Trophoblast cell (in vitro differentiated cells and primary cell): ENCODE measurements around the gene SMARCD1.
A peak's percentile ranks its signal among the peaks of the same experiment; 100 is the strongest.

ENCODE experiments used
- DNase-seq, 2 donors: peaks; one replicate each; pipeline ENCODE4 v3.0.0-alpha.2; 2016
- H2AFZ ChIP-seq: 2 replicates; pipeline ENCODE4 v1.6.1; 2013; ENCODE audit warnings: low read length, moderate library complexity, mild to moderate bottlenecking; ENCODE audit not compliant: insufficient read depth, poor library complexity
- H2AK5ac ChIP-seq: 2 replicates; pipeline ENCODE4 v1.6.1; 2013; ENCODE audit warnings: mild to moderate bottlenecking, low read length
- H2BK120ac ChIP-seq: 2 replicates; pipeline ENCODE4 v1.6.1; 2013; ENCODE audit warnings: low read length, mild to moderate bottlenecking, moderate library complexity; ENCODE audit not compliant: insufficient read depth, poor library complexity
- H2BK12ac ChIP-seq: 2 replicates; pipeline ENCODE4 v1.6.1; 2013; ENCODE audit warnings: mild to moderate bottlenecking, low read length, moderate library complexity
- H2BK5ac ChIP-seq: 2 replicates; pipeline ENCODE4 v1.6.1; 2013; ENCODE audit warnings: low read length, low read depth, moderate library complexity, mild to moderate bottlenecking; ENCODE audit not compliant: poor library complexity
- H3K14ac ChIP-seq: 2 replicates; pipeline ENCODE4 v1.6.1; 2013; ENCODE audit warnings: mild to moderate bottlenecking, low read length
- H3K18ac ChIP-seq: 2 replicates; pipeline ENCODE4 v1.6.1; 2013; ENCODE audit warnings: mild to moderate bottlenecking, low read length
- H3K23ac ChIP-seq: 2 replicates; pipeline ENCODE4 v1.6.1; 2013; ENCODE audit warnings: low read length
- H3K27ac ChIP-seq: 2 replicates; pipeline ENCODE4 v1.5.1; 2013; ENCODE audit warnings: low read depth, mild to moderate bottlenecking, inconsistent platforms, low read length, moderate library complexity
- H3K27me3 ChIP-seq: 2 replicates; pipeline ENCODE4 v1.6.1; 2013; ENCODE audit warnings: inconsistent platforms, mild to moderate bottlenecking, low read length, moderate library complexity; ENCODE audit not compliant: insufficient read depth
- H3K36me3 ChIP-seq, 2 experiments: 1 replicate in 1 of 2; 2 replicates in 1 of 2; pipeline ENCODE4 v1.6.1; 2013; ENCODE audit warnings: low read length in 2 of 2, mild to moderate bottlenecking in 2 of 2, moderate library complexity in 1 of 2; ENCODE audit not compliant: insufficient read depth in 2 of 2, control insufficient read depth in 1 of 2
- H3K4ac ChIP-seq: 2 replicates; pipeline ENCODE4 v1.6.1; 2013; ENCODE audit warnings: low read depth, mild to moderate bottlenecking, low read length, moderate library complexity
- H3K4me1 ChIP-seq, 2 experiments: 1 replicate in 1 of 2; 2 replicates in 1 of 2; pipeline ENCODE4 v1.6.1; 2013; ENCODE audit warnings: low read length in 2 of 2, mild to moderate bottlenecking in 2 of 2, moderate library complexity in 1 of 2; ENCODE audit not compliant: insufficient read depth in 2 of 2, control insufficient read depth in 1 of 2
- H3K4me2 ChIP-seq: 2 replicates; pipeline ENCODE4 v1.6.1; 2013; ENCODE audit warnings: inconsistent platforms, mild to moderate bottlenecking, low read length, moderate library complexity
- H3K4me3 ChIP-seq: 2 replicates; pipeline ENCODE4 v1.5.1; 2013; ENCODE audit warnings: mild to moderate bottlenecking, low read depth, low read length, inconsistent platforms
- H3K79me1 ChIP-seq: one replicate; pipeline ENCODE4 v1.6.1; 2013; ENCODE audit warnings: low read length
- H3K79me2 ChIP-seq: 2 replicates; pipeline ENCODE4 v1.6.1; 2013; ENCODE audit warnings: low read length, mild to moderate bottlenecking; ENCODE audit not compliant: control insufficient read depth, insufficient read depth, poor library complexity
- H3K9ac ChIP-seq: 2 replicates; pipeline ENCODE4 v1.6.1; 2013; ENCODE audit warnings: mild to moderate bottlenecking, low read length
- H3K9me3 ChIP-seq: 2 replicates; pipeline ENCODE4 v1.6.1; 2013; ENCODE audit warnings: low read depth, mild to moderate bottlenecking, control low read depth, inconsistent platforms, low read length; ENCODE audit not compliant: insufficient read depth
- H4K12ac ChIP-seq: 2 replicates; pipeline ENCODE4 v1.6.1; 2013; ENCODE audit warnings: low read depth, mild to moderate bottlenecking, low read length, moderate library complexity
- H4K8ac ChIP-seq: 2 replicates; pipeline ENCODE4 v1.6.1; 2013; ENCODE audit warnings: low read depth, mild to moderate bottlenecking, low read length, moderate library complexity
- H4K91ac ChIP-seq: one replicate; pipeline ENCODE4 v1.6.1; 2013; ENCODE audit warnings: low read depth, mild to moderate bottlenecking, low read length, moderate library complexity
- WGBS: extraction: QIAGEN DNeasy Blood & Tissue Kit; methylation state at CpG from one replicate; pipeline ENCODE4 v1.1.7; 2013; ENCODE audit warnings: missing lambda C conversion rate; ENCODE audit not compliant: insufficient read length, insufficient coverage; ENCODE audit errors: extremely low coverage; 5-methylcytosine and 5-hydroxymethylcytosine counted together

Gene SMARCD1

DNA sequence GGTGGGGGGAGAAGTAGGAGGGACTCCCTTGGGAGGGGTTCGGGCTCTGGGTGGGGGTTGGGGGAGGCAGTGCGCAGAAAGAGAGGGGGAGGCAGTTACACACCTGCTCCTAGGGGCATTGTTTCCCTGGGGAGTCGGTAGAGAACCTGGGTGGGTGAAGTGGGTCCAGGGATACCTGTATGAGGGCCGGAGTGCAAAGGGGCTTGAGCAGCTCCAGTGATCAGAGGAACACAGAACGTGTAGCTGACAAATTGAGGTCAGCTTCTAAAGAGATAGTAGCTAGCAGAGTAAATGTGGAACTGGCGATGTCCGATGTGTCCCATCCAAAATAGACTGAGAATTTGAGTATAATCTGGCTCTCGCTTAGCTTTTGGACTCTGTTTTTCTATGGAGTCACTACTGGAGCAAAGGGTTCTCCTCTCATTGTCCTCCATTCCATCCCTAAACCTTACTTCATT, 502 bp downstream of the SMARCD1 start:
- H2AK5ac ChIP-seq: no peak overlapping the region
- peak overlapping the region; percentile 85 for H3K4me3 ChIP-seq
- peak overlapping the region; percentile 14 for H3K27ac ChIP-seq
- H3K4me2 ChIP-seq: peak overlapping the region; percentile 80
- no peak overlapping the region for H2BK5ac ChIP-seq
- H3K18ac ChIP-seq: no peak overlapping the region
- H3K14ac ChIP-seq: no peak overlapping the region
- no peak overlapping the region for H2BK12ac ChIP-seq
- peak overlapping the region; percentile 36 for H4K8ac ChIP-seq
- no peak overlapping the region for H3K23ac ChIP-seq
- no CpG with 5 or more reads among the region's 8 CpGs for WGBS
- H4K91ac ChIP-seq: no peak overlapping the region
- peaks cover 2% of the 10 kb centered on the region for H3K9me3 ChIP-seq
- H3K4ac ChIP-seq: peak overlapping the region; percentile 57
- H3K9ac ChIP-seq: peak overlapping the region; percentile 85
- DNase-seq: peak in 1 of 2 donors; percentile 5
- no peak overlapping the region for H2BK120ac ChIP-seq
- peak overlapping the region; percentile 72 for H4K12ac ChIP-seq
- peaks cover 2% of the 10 kb centered on the region for H3K79me1 ChIP-seq
- no peaks in the 10 kb centered on the region for H3K27me3 ChIP-seq
- peaks cover 2 to 6% of the 10 kb centered on the region in 2 experiments for H3K4me1 ChIP-seq
- H3K79me2 ChIP-seq: no peaks in the 10 kb centered on the region
- peaks cover 14 to 34% of the 10 kb centered on the region in 2 experiments for H3K36me3 ChIP-seq
- no peak overlapping the region for H2AFZ ChIP-seq

- Histone ChIP-seq H4K8ac (no peak overlapping the region), H3K4ac (peak overlapping the region; percentile 11), H3K9me3 (no peaks in the 10 kb centered on the region), H2AFZ (no peak overlapping the region), H3K9ac (no peak overlapping the region), H4K91ac (no peak overlapping the region), H3K79me1 (peaks cover 2% of the 10 kb centered on the region), H3K36me3 (peaks cover 17 to 38% of the 10 kb centered on the region in 2 experiments), H3K4me2 (peak overlapping the region; percentile 80), H2BK5ac (no peak overlapping the region), H3K79me2 (no peaks in the 10 kb centered on the region), H3K23ac (no peak overlapping the region), H3K18ac (no peak overlapping the region), H3K27ac (no peak overlapping the region), H3K4me1 (peaks cover 2 to 6% of the 10 kb centered on the region in 2 experiments), H2AK5ac (peak overlapping the region; percentile 57), H4K12ac (no peak overlapping the region), H3K27me3 (no peaks in the 10 kb centered on the region), H3K4me3 (no peak overlapping the region), H2BK120ac (no peak overlapping the region), H2BK12ac (no peak overlapping the region), H3K14ac (no peak overlapping the region)
- WGBS: no CpG with 5 or more reads among the region's 5 CpGs
- no peak for DNase-seq
Observed at GRCh38 chr12:50086148-50086547, 1.0 kb downstream of the SMARCD1 start.

- no peak overlapping the region for H4K8ac ChIP-seq
- no peaks in the 10 kb centered on the region for H3K9me3 ChIP-seq
- H3K9ac ChIP-seq: no peak overlapping the region
- DNase-seq: no peak
- no peaks in the 10 kb centered on the region for H3K79me2 ChIP-seq
- H3K18ac ChIP-seq: no peak overlapping the region
- H3K4me3 ChIP-seq: no peak overlapping the region
- no peak overlapping the region for H2BK5ac ChIP-seq
- peaks cover 2 to 6% of the 10 kb centered on the region in 2 experiments for H3K4me1 ChIP-seq
- H3K36me3 ChIP-seq: peaks cover 24 to 45% of the 10 kb centered on the region in 2 experiments
- no peak overlapping the region for H2AK5ac ChIP-seq
- H3K79me1 ChIP-seq: peaks cover 2% of the 10 kb centered on the region
- H3K14ac ChIP-seq: no peak overlapping the region
- no peak overlapping the region for H2BK12ac ChIP-seq
- no peak overlapping the region for H4K91ac ChIP-seq
- H2BK120ac ChIP-seq: no peak overlapping the region
- H3K27me3 ChIP-seq: no peaks in the 10 kb centered on the region
- no peak overlapping the region for H3K23ac ChIP-seq
- H2AFZ ChIP-seq: no peak overlapping the region
- H3K4me2 ChIP-seq: no peak overlapping the region
- no CpG with 5 or more reads among the region's 9 CpGs for WGBS
- H4K12ac ChIP-seq: no peak overlapping the region
- H3K27ac ChIP-seq: no peak overlapping the region
- H3K4ac ChIP-seq: no peak overlapping the region
Observed at GRCh38 chr12:50087151-50087550, 2.0 kb downstream of the SMARCD1 start.

DNA sequence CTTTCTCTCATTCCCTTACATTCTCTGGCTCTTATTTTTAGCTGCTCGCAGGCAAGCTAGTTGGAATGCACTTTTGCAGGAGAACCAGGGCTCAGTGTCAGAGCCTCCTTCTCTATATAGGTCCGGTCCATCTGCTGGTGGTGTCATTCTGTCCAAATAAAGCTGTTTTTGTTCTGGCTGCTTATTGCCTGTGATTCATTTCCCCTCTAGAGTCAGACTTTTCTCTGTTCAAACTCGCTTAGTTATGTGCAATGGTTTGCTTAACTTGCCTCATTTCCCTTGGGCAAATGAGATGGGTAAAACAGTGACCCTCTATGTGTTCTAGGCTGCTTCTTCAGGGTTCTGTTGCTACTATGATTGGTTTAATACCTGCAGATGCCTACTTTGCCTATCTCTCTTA, 2.9 kb downstream of the SMARCD1 start:
- no peaks in the 10 kb centered on the region for H3K79me2 ChIP-seq
- no peaks in the 10 kb centered on the region for H3K9me3 ChIP-seq
- H3K27me3 ChIP-seq: no peaks in the 10 kb centered on the region
- no peak overlapping the region for H4K8ac ChIP-seq
- H4K91ac ChIP-seq: no peak overlapping the region
- no peak overlapping the region for H2BK120ac ChIP-seq
- H2AFZ ChIP-seq: no peak overlapping the region
- peaks cover 2% of the 10 kb centered on the region for H3K79me1 ChIP-seq
- peaks cover 2 to 6% of the 10 kb centered on the region in 2 experiments for H3K4me1 ChIP-seq
- H3K4ac ChIP-seq: no peak overlapping the region
- H3K4me3 ChIP-seq: no peak overlapping the region
- H4K12ac ChIP-seq: no peak overlapping the region
- no peak for DNase-seq
- H3K27ac ChIP-seq: no peak overlapping the region
- H2BK5ac ChIP-seq: no peak overlapping the region
- H3K36me3 ChIP-seq: peaks cover 29 to 48% of the 10 kb centered on the region in 2 experiments
- H3K9ac ChIP-seq: no peak overlapping the region
- H3K18ac ChIP-seq: no peak overlapping the region
- H2BK12ac ChIP-seq: no peak overlapping the region
- H2AK5ac ChIP-seq: no peak overlapping the region
- no CpG with 5 or more reads among the region's 3 CpGs for WGBS
- H3K14ac ChIP-seq: no peak overlapping the region
- no peak overlapping the region for H3K4me2 ChIP-seq
- H3K23ac ChIP-seq: no peak overlapping the region
